ENCODE measurements around the gene ATP9B.

Gene ATP9B

GRCh38 chr18:79366177-79367094 is 297.2 kb downstream of the ATP9B start:
- peak; percentile 44 for ATAC-seq
- TF ChIP-seq ZNF70 (CRISPR knock-in tag; IDR thresholded peaks at IDR 0.05) (no peak), SNAI2 (CRISPR knock-in tag; IDR thresholded peaks at IDR 0.05) (no peak), GLIS3 (CRISPR knock-in tag; IDR thresholded peaks at IDR 0.05) (no peak), ESRRG (CRISPR knock-in tag; IDR thresholded peaks at IDR 0.05) (no peak), PPARA (CRISPR knock-in tag; IDR thresholded peaks at IDR 0.05; ENCODE audit: borderline replicate concordance) (no peak), ZFP3 (CRISPR knock-in tag; IDR thresholded peaks at IDR 0.05) (no peak), TSHZ2 (CRISPR knock-in tag; IDR thresholded peaks at IDR 0.05) (no peak), TOX (CRISPR knock-in tag; IDR thresholded peaks at IDR 0.05; ENCODE audit: borderline replicate concordance) (no peak), ZNF8 (CRISPR knock-in tag; IDR thresholded peaks at IDR 0.05) (no peak), ZNF565 (CRISPR knock-in tag; conservative IDR thresholded peaks at IDR 0.05; ENCODE audit: low read depth) (no peak), ARNTL (CRISPR knock-in tag; IDR thresholded peaks at IDR 0.05; ENCODE audit: borderline replicate concordance, low read depth) (no peak), ISL1 (CRISPR knock-in tag; IDR thresholded peaks at IDR 0.05) (no peak), CSDC2 (CRISPR knock-in tag; IDR thresholded peaks at IDR 0.05) (no peak), CSRNP3 (CRISPR knock-in tag; IDR thresholded peaks at IDR 0.05) (no peak), RARB (CRISPR knock-in tag; IDR thresholded peaks at IDR 0.05) (no peak), CREB5 (CRISPR knock-in tag; IDR thresholded peaks at IDR 0.05; ENCODE audit: low read depth) (no peak), BACH2 (CRISPR knock-in tag; IDR thresholded peaks at IDR 0.05; ENCODE audit: borderline replicate concordance) (no peak), OSR1 (CRISPR knock-in tag; IDR thresholded peaks at IDR 0.05) (no peak), POU6F1 (CRISPR knock-in tag; IDR thresholded peaks at IDR 0.05; ENCODE audit: borderline replicate concordance, low read depth) (no peak), ZFP30 (CRISPR knock-in tag; IDR thresholded peaks at IDR 0.05) (no peak)

GRCh38 chr18:79367480-79367879 is 298.3 kb downstream of the ATP9B start:
- no peak for ATAC-seq
- TF ChIP-seq PATZ1 (CRISPR knock-in tag; IDR thresholded peaks at IDR 0.05; ENCODE audit: borderline replicate concordance) (no peak), ZFP30 (CRISPR knock-in tag; IDR thresholded peaks at IDR 0.05) (no peak)

GRCh38 chr18:79367989-79368388 is 298.8 kb downstream of the ATP9B start:
- no peak for ATAC-seq
- TF ChIP-seq OSR1 (CRISPR knock-in tag; IDR thresholded peaks at IDR 0.05) (no peak), TOX (CRISPR knock-in tag; IDR thresholded peaks at IDR 0.05; ENCODE audit: borderline replicate concordance) (no peak), PPARA (CRISPR knock-in tag; IDR thresholded peaks at IDR 0.05; ENCODE audit: borderline replicate concordance) (no peak), CREB5 (CRISPR knock-in tag; IDR thresholded peaks at IDR 0.05; ENCODE audit: low read depth) (no peak), ZFP30 (CRISPR knock-in tag; IDR thresholded peaks at IDR 0.05) (no peak), ZNF565 (CRISPR knock-in tag; conservative IDR thresholded peaks at IDR 0.05; ENCODE audit: low read depth) (no peak), POU6F1 (CRISPR knock-in tag; IDR thresholded peaks at IDR 0.05; ENCODE audit: borderline replicate concordance, low read depth) (no peak), ZC3H10 (CRISPR knock-in tag; IDR thresholded peaks at IDR 0.05) (no peak), ARNTL (CRISPR knock-in tag; IDR thresholded peaks at IDR 0.05; ENCODE audit: borderline replicate concordance, low read depth) (no peak), BACH2 (CRISPR knock-in tag; IDR thresholded peaks at IDR 0.05; ENCODE audit: borderline replicate concordance) (no peak), CSDC2 (CRISPR knock-in tag; IDR thresholded peaks at IDR 0.05) (no peak), TCF4 (CRISPR knock-in tag; IDR thresholded peaks at IDR 0.05; ENCODE audit: borderline replicate concordance) (no peak), ESRRG (CRISPR knock-in tag; IDR thresholded peaks at IDR 0.05) (no peak)
